Measurements from ENCODE around the gene MYL2. TPM values are rescaled to one million over a fixed set of nuclear protein-coding genes. Genes with fewer than 3 reads are reported as not detected.
"Not testable (repeated sequence)": the region's sequence is repeated elsewhere in the genome, so short reads cannot be mapped to it uniquely, and the experiment has no call there.

The MYL2 gene
- total RNA-seq, 4 donors from 2014 or later = not detected

GRCh38 chr12:110957159-110957558 is 36.8 kb upstream of the MYL2 start:
- no peak for DNase-seq
- Histone ChIP-seq H3K36me3 (no peaks in the 10 kb centered on the region), H3K9me3 (no peaks in the 10 kb centered on the region), H3K4me1 (no peaks in the 10 kb centered on the region), H3K27me3 (no peaks in the 10 kb centered on the region), H3K4me3 (replicated peaks in 1 of 3) (no peak overlapping the region), H3K27ac (no peak overlapping the region)
- intact Hi-C loops (cut with DNase I) = no loop called here
- 87 to 95% methylated on average over 9 to 10 of the region's 10 CpGs for WGBS, 2 donors
- TF ChIP-seq CTCF (IDR thresholded peaks at IDR 0.05) = no peak
- no peak for TF ChIP-seq POLR2A (IDR thresholded peaks at IDR 0.05)

GRCh38 chr12:110950867-110951266 is 30.5 kb upstream of the MYL2 start:
- H3K4me1 ChIP-seq; intact Hi-C loops (cut with DNase I); DNase-seq; H3K27ac ChIP-seq; H3K36me3 ChIP-seq; H3K27me3 ChIP-seq; H3K4me3 ChIP-seq (replicated peaks in 1 of 3); H3K9me3 ChIP-seq: not testable (repeated sequence)
- WGBS, 2 donors = 98% methylated on average over 11 of the region's 31 CpGs; no CpG with 5 or more reads in 1 of the 2 donors

GRCh38 chr12:110950466-110950865 is 30.1 kb upstream of the MYL2 start:
- WGBS, 2 donors = 93% methylated on average over 2 to 5 of the region's 31 CpGs
- H3K4me3 ChIP-seq (replicated peaks in 1 of 3); intact Hi-C loops (cut with DNase I); H3K9me3 ChIP-seq; H3K27me3 ChIP-seq; H3K36me3 ChIP-seq; H3K4me1 ChIP-seq; H3K27ac ChIP-seq; DNase-seq: not testable (repeated sequence)

GRCh38 chr12:110948041-110948440 is 27.7 kb upstream of the MYL2 start:
- Histone ChIP-seq H3K27ac (no peak overlapping the region), H3K9me3 (no peaks in the 10 kb centered on the region), H3K4me3 (replicated peaks in 1 of 3) (no peak overlapping the region), H3K36me3 (no peaks in the 10 kb centered on the region), H3K4me1 (no peaks in the 10 kb centered on the region), H3K27me3 (no peaks in the 10 kb centered on the region)
- TF ChIP-seq CTCF (IDR thresholded peaks at IDR 0.05) (no peak), POLR2A (IDR thresholded peaks at IDR 0.05) (no peak)
- no peak for DNase-seq
- WGBS, 2 donors = 67 to 74% methylated on average over 2 of the region's 2 CpGs
- intact Hi-C loops (cut with DNase I) = no loop called here

GRCh38 chr12:110943373-110943772 is 23.0 kb upstream of the MYL2 start:
- intact Hi-C loops (cut with DNase I) = no loop called here
- no peaks in the 10 kb centered on the region for H3K9me3 ChIP-seq

GRCh38 chr12:110941391-110941790 is 21.0 kb upstream of the MYL2 start:
- H3K9me3 ChIP-seq = no peaks in the 10 kb centered on the region
- H3K27ac ChIP-seq = no peak overlapping the region
- no peak for TF ChIP-seq CTCF (IDR thresholded peaks at IDR 0.05)
- TF ChIP-seq POLR2A (IDR thresholded peaks at IDR 0.05) = no peak
- intact Hi-C loops (cut with DNase I) = no loop called here
- H3K27me3 ChIP-seq = no peaks in the 10 kb centered on the region
- DNase-seq = no peak
- peaks cover 0 to 5% of the 10 kb centered on the region in 2 donors for H3K4me1 ChIP-seq
- no peaks in the 10 kb centered on the region for H3K36me3 ChIP-seq
- 89 to 97% methylated on average over 3 to 6 of the region's 6 CpGs for WGBS, 2 donors
- no peak overlapping the region for H3K4me3 ChIP-seq (replicated peaks in 1 of 3)

More at GRCh38 chr12:110943373-110943772, 23.0 kb upstream of the MYL2 start:
- Histone ChIP-seq H3K27me3 (no peaks in the 10 kb centered on the region), H3K4me3 (replicated peaks in 1 of 3) (no peak overlapping the region), H3K4me1 (no peaks in the 10 kb centered on the region), H3K27ac (no peak overlapping the region), H3K36me3 (no peaks in the 10 kb centered on the region)
- DNase-seq = no peak
- 56 to 61% methylated on average over 2 of the region's 2 CpGs for WGBS, 2 donors
- TF ChIP-seq POLR2A (IDR thresholded peaks at IDR 0.05) = no peak
- TF ChIP-seq CTCF (IDR thresholded peaks at IDR 0.05) = no peak

Data from thyroid gland (tissue), 4 donors.